Liver (tissue), 9 donors: ENCODE results near the gene QSOX1. TPM values are rescaled to one million over a fixed set of nuclear protein-coding genes. Genes with fewer than 3 reads are reported as not detected.

Experiments used
- DNase-seq: peaks from one replicate; pipeline ENCODE4 v3.0.0-alpha.2; 2017; ENCODE audit warnings: low spot score
- H3K27ac ChIP-seq, 2 donors: one replicate each; pipeline ENCODE4 v1.7.0; 2013; ENCODE audit warnings: inconsistent platforms in 2 of 2, low read length in 2 of 2, control low read depth in 1 of 2, low read depth in 1 of 2, mild to moderate bottlenecking in 1 of 2
- H3K27me3 ChIP-seq, 4 donors: one replicate each; pipeline versions ENCODE4 v1.6.1 to v1.7.0; 2013; ENCODE audit warnings: low read length in 3 of 4, inconsistent platforms in 1 of 4, mild to moderate bottlenecking in 1 of 4, moderate library complexity in 1 of 4; ENCODE audit not compliant: control insufficient read depth in 4 of 4, insufficient read depth in 4 of 4
- H3K36me3 ChIP-seq, 4 donors: one replicate each; pipeline versions ENCODE4 v1.6.1 to v1.7.0; 2013; ENCODE audit warnings: low read length in 3 of 4, mild to moderate bottlenecking in 3 of 4, low read depth in 1 of 4, moderate library complexity in 1 of 4; ENCODE audit not compliant: control insufficient read depth in 4 of 4, insufficient read depth in 3 of 4
- H3K4me1 ChIP-seq, 4 donors: one replicate each; pipeline versions ENCODE4 v1.6.1 to v1.7.0; 2013; ENCODE audit warnings: low read length in 3 of 4, mild to moderate bottlenecking in 3 of 4, moderate library complexity in 1 of 4; ENCODE audit not compliant: control insufficient read depth in 4 of 4, insufficient read depth in 4 of 4
- H3K4me3 ChIP-seq, 3 donors: one replicate each; pipeline versions ENCODE4 v1.6.1 to v1.7.0; 2013; ENCODE audit warnings: low read length in 3 of 3, control low read depth in 1 of 3, low read depth in 1 of 3, mild to moderate bottlenecking in 1 of 3
- H3K9ac ChIP-seq, 2 donors: one replicate each; pipeline ENCODE4 v1.7.0; 2013; ENCODE audit warnings: low read length in 2 of 2, mild to moderate bottlenecking in 2 of 2, moderate library complexity in 2 of 2, control low read depth in 1 of 2, low read depth in 1 of 2
- H3K9me3 ChIP-seq, 4 donors: one replicate each; pipeline versions ENCODE4 v1.6.1 to v1.7.0; 2013; ENCODE audit warnings: low read length in 3 of 4; ENCODE audit not compliant: control insufficient read depth in 4 of 4
- ATF3 ChIP-seq: IDR thresholded peaks from 2 replicates; pipeline ENCODE4 v1.6.1; 2016; ENCODE audit warnings: antibody characterized with exemption
- CTCF ChIP-seq: fragments of 150-350 bp; IDR thresholded peaks from 2 replicates; pipeline ENCODE4 v1.5.1; 2017; ENCODE audit warnings: improper control_type of control experiment, low read depth, low read length; ENCODE audit not compliant: missing input control
- EGR1 ChIP-seq, 2 donors: IDR thresholded peaks; 2 replicates each; pipeline ENCODE4 v1.6.1; 2016 to 2018; ENCODE audit warnings: antibody characterized with exemption in 2 of 2, low read depth in 2 of 2
- FOXA1 ChIP-seq: IDR thresholded peaks from 2 replicates; pipeline ENCODE4 v1.6.1; 2016; ENCODE audit warnings: antibody characterized with exemption
- FOXA2 ChIP-seq: IDR thresholded peaks from 2 replicates; pipeline ENCODE4 v1.6.1; 2016; ENCODE audit warnings: antibody characterized with exemption
- GABPA ChIP-seq, 2 donors: IDR thresholded peaks in 1 of 2; conservative IDR thresholded peaks in 1 of 2; 2 replicates each; pipeline ENCODE4 v1.6.1; 2016; ENCODE audit warnings: antibody characterized with exemption in 2 of 2, mild to moderate bottlenecking in 1 of 2, moderate library complexity in 1 of 2
- HNF4A ChIP-seq, 2 donors: conservative IDR thresholded peaks; 2 replicates each; pipeline ENCODE4 v1.6.1; 2016; ENCODE audit warnings: antibody characterized with exemption in 2 of 2, mild to moderate bottlenecking in 2 of 2
- HNF4G ChIP-seq: IDR thresholded peaks from 2 replicates; pipeline ENCODE4 v1.6.1; 2016; ENCODE audit warnings: antibody characterized with exemption
- JUND ChIP-seq, 2 donors: IDR thresholded peaks; 2 replicates each; pipeline ENCODE4 v1.6.1; 2016; ENCODE audit warnings: antibody characterized with exemption in 2 of 2
- MAX ChIP-seq: IDR thresholded peaks from 2 replicates; pipeline ENCODE4 v1.6.1; 2016; ENCODE audit warnings: antibody characterized with exemption
- NR2F2 ChIP-seq: IDR thresholded peaks from 2 replicates; pipeline ENCODE4 v1.6.1; 2016; ENCODE audit warnings: antibody characterized with exemption
- RAD21 ChIP-seq, 2 donors: IDR thresholded peaks; 2 replicates each; pipeline ENCODE4 v1.6.1; 2016; ENCODE audit warnings: antibody characterized with exemption in 2 of 2, mild to moderate bottlenecking in 2 of 2
- REST ChIP-seq: IDR thresholded peaks from 2 replicates; pipeline ENCODE4 v1.6.1; 2016; ENCODE audit warnings: antibody characterized with exemption, mild to moderate bottlenecking
- RXRA ChIP-seq, 2 donors: IDR thresholded peaks; 2 replicates each; pipeline ENCODE4 v1.6.1; 2017 to 2018; ENCODE audit warnings: antibody characterized with exemption in 2 of 2, mild to moderate bottlenecking in 1 of 2
- SP1 ChIP-seq: IDR thresholded peaks from 2 replicates; pipeline ENCODE4 v1.6.1; 2018; ENCODE audit warnings: antibody characterized with exemption, mild to moderate bottlenecking
- TAF1 ChIP-seq: conservative IDR thresholded peaks from 2 replicates; pipeline ENCODE4 v1.6.1; 2016; ENCODE audit warnings: antibody characterized with exemption, mild to moderate bottlenecking
- YY1 ChIP-seq: IDR thresholded peaks from 2 replicates; pipeline ENCODE4 v1.6.1; 2016; ENCODE audit warnings: antibody characterized with exemption, mild to moderate bottlenecking
- WGBS: extraction: QIAGEN DNeasy Blood & Tissue Kit; methylation state at CpG from one replicate; pipeline ENCODE4 v1.1.7; 2013; 5-methylcytosine and 5-hydroxymethylcytosine counted together
- polyA plus RNA-seq, 2 donors: library from polyadenylated mRNA; stranded (reverse) in 1 of 2; unstranded in 1 of 2; fragments of 200-250 nt in 1 of 2; fragments of >200 nt in 1 of 2; fragmentation: Nextera tagmentation in 1 of 2; extraction: Ambion mirVana in 1 of 2; gene quantifications; one replicate each; pipeline versions ENCODE4 v1.2.1 to v1.2.3, GENCODE V29; 2013 to 2015
- total RNA-seq, 2 donors: library from RNA; depleted of rRNA; stranded (reverse); fragments of >200 nt; gene quantifications; one replicate each; pipeline ENCODE4 v1.2.3, GENCODE V29; 2014
- donor health status: healthy.
- donor health status: healthy.
- donor health status: healthy.
- donor health status: healthy.
- donor health status: healthy.

Gene QSOX1
- total and polyA plus RNA-seq, 4 donors = 14.3 to 49.2 (median 38.1) TPM

- TF ChIP-seq RXRA (IDR thresholded peaks at IDR 0.05) = no peak
- Histone ChIP-seq H3K4me3 (no peak overlapping the region), H3K27ac (no peak overlapping the region), H3K9ac (no peak overlapping the region), H3K9me3 (no peaks in the 10 kb centered on the region), H3K4me1 (peaks cover 0 to 2% (median 0%) of the 10 kb centered on the region in 4 donors), H3K36me3 (no peaks in the 10 kb centered on the region), H3K27me3 (peaks cover 0 to 10% (median under 1%) of the 10 kb centered on the region in 4 donors)
- 92% methylated on average over 5 of the region's 5 CpGs for WGBS
- no peak for DNase-seq
These were observed 11.7 kb downstream of the QSOX1 start for GRCh38 chr1:180166436-180166800.

- no peak for DNase-seq
- Histone ChIP-seq H3K27me3 (peaks cover 0 to 15% (median under 1%) of the 10 kb centered on the region in 4 donors), H3K4me1 (peaks cover 0 to 2% (median 0%) of the 10 kb centered on the region in 4 donors), H3K9ac (no peak overlapping the region), H3K4me3 (no peak overlapping the region), H3K27ac (no peak overlapping the region), H3K36me3 (no peaks in the 10 kb centered on the region), H3K9me3 (no peaks in the 10 kb centered on the region)
- 85% methylated on average over 8 of the region's 8 CpGs for WGBS
- TF ChIP-seq CTCF = no peak
- no peak for TF ChIP-seq FOXA2
- no peak for TF ChIP-seq FOXA1
- TF ChIP-seq SP1 = peak; percentile 9
- TF ChIP-seq RAD21 (IDR thresholded peaks at IDR 0.05) = no peak
- no peak for TF ChIP-seq MAX
- no peak for TF ChIP-seq YY1
- no peak for TF ChIP-seq JUND (IDR thresholded peaks at IDR 0.05)
- no peak for TF ChIP-seq HNF4G
- TF ChIP-seq EGR1 (IDR thresholded peaks at IDR 0.05; ENCODE audit: low read depth in 2 of 2) = no peak
- TF ChIP-seq TAF1 = no peak
- TF ChIP-seq HNF4A (conservative IDR thresholded peaks at IDR 0.05) = no peak
- no peak for TF ChIP-seq REST
- TF ChIP-seq GABPA (IDR thresholded peaks at IDR 0.05 in 1 of 2, conservative IDR thresholded peaks at IDR 0.05 in 1 of 2) = no peak
- no peak for TF ChIP-seq RXRA (IDR thresholded peaks at IDR 0.05)
- peak; percentile 64 for TF ChIP-seq NR2F2
- no peak for TF ChIP-seq ATF3
These were observed 12.5 kb downstream of the QSOX1 start for GRCh38 chr1:180167021-180167701.
